ENCODE measurements around the gene CILP.
"Not testable (repeated sequence)": the region's sequence is repeated elsewhere in the genome, so short reads cannot be mapped to it uniquely, and the experiment has no call there.

GRCh38 chr15:65236443-65236842, 25.2 kb upstream of the CILP start:
- not testable (repeated sequence) for TF ChIP-seq CTCF (IDR thresholded peaks at IDR 0.05 in 2 of 3, conservative IDR thresholded peaks at IDR 0.05 in 1 of 3; ENCODE audit: borderline replicate concordance in 1 of 3, insufficient read depth in 1 of 3, low read depth in 2 of 3, low read length in 2 of 3); POLR2A (IDR thresholded peaks at IDR 0.05; ENCODE audit: borderline replicate concordance, extremely low read depth, insufficient read depth, insufficient read length); ZNF274 (IDR thresholded peaks at IDR 0.05; ENCODE audit: low read depth, low read length); POLR2AphosphoS5 (IDR thresholded peaks at IDR 0.05; ENCODE audit: low read depth, low read length); RAD21 (IDR thresholded peaks at IDR 0.05; ENCODE audit: low read depth); SRF (IDR thresholded peaks at IDR 0.05; ENCODE audit: low read depth); EZH2 (IDR thresholded peaks at IDR 0.05)
